Choroid plexus epithelial cell (primary cell): Measurements from ENCODE around the gene ANGPTL1.
"Not testable (repeated sequence)": the region's sequence is repeated elsewhere in the genome, so short reads cannot be mapped to it uniquely, and the experiment has no call there.

Experiments
- DNase-seq: peaks from one replicate; pipeline ENCODE4 v3.0.0-alpha.2; 2010; ENCODE audit warnings: low read depth
- H3K4me3 ChIP-seq: 2 replicates; pipeline ENCODE4 v1.5.1; 2011; ENCODE audit warnings: low read depth, mild to moderate bottlenecking, control low read depth, low read length, moderate library complexity
- TF ChIP-seq, protein P1 (sequence below): conservative IDR thresholded peaks from 2 replicates; pipeline ENCODE4 v1.5.1; 2011; ENCODE audit warnings: low read depth, mild to moderate bottlenecking, control low read depth, inconsistent platforms, low read length, moderate library complexity

Gene ANGPTL1

DNA sequence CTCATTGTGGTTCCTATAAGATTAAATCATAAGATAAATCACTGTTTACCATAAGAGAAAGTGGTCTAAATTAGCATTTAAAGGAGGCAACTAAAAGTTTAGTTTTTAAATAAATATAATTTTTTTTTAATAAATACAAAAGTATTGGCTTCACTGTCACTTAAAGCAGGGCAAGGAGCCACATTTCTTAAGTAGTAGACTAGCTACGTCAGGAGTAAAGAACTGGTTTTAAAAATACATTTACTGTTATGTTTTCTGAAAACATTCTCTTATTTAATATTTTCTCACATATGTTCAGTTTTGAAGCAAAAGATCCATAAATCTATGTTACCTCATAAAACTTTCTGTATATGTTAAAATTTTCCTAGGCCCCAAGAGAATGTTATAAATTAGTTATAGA is 2.2 kb downstream of the ANGPTL1 start:
- H3K4me3 ChIP-seq = peak overlapping the region; percentile 47
- no peak for DNase-seq
- TF ChIP-seq, protein P1, sequence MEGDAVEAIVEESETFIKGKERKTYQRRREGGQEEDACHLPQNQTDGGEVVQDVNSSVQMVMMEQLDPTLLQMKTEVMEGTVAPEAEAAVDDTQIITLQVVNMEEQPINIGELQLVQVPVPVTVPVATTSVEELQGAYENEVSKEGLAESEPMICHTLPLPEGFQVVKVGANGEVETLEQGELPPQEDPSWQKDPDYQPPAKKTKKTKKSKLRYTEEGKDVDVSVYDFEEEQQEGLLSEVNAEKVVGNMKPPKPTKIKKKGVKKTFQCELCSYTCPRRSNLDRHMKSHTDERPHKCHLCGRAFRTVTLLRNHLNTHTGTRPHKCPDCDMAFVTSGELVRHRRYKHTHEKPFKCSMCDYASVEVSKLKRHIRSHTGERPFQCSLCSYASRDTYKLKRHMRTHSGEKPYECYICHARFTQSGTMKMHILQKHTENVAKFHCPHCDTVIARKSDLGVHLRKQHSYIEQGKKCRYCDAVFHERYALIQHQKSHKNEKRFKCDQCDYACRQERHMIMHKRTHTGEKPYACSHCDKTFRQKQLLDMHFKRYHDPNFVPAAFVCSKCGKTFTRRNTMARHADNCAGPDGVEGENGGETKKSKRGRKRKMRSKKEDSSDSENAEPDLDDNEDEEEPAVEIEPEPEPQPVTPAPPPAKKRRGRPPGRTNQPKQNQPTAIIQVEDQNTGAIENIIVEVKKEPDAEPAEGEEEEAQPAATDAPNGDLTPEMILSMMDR = no peak

DNA sequence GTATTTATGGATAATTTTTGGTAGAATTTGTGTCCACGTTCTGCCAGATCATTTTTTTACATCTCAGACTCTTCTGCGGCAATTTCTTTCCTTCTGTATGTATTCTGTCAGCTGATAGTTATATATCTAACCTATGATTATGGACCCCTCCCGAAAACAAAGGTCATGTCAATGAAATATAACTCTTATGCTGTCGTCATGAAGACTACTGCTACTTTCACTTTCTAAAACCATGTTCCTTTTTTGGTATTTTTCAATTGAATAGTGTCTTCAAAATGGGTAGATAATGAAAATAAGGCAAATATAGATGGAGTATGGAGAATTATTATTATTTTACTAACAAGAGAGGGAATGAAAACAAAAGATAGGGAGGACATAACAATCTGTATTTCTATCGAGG is 3.2 kb downstream of the ANGPTL1 start:
- peak; percentile 64 for DNase-seq
- peak overlapping the region; percentile 39 for H3K4me3 ChIP-seq

DNA sequence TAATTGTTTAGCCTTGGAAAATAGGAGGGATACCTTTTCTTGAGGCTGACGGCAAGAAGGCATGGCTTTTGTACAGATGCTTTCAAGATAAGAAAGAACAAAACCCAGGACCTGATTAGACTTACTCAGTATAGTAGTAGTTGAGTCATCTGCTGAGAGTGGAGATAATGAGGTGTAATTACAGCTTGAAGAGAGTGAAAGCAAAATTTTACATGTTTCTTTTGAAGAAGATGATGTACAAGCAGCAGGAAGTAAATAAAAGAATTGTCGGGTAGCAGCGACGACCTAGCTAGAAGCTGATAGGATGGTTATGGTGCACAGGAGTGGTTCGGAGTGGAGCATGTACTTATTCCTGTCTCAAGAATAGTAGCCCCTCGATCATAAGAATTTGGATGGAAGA is 6.6 kb downstream of the ANGPTL1 start:
- no peak overlapping the region for H3K4me3 ChIP-seq
- DNase-seq = no peak
- TF ChIP-seq, protein P1 = no peak

More for the DNA sequence above, 3.2 kb downstream of the ANGPTL1 start:
- TF ChIP-seq, protein P1 = no peak

DNA sequence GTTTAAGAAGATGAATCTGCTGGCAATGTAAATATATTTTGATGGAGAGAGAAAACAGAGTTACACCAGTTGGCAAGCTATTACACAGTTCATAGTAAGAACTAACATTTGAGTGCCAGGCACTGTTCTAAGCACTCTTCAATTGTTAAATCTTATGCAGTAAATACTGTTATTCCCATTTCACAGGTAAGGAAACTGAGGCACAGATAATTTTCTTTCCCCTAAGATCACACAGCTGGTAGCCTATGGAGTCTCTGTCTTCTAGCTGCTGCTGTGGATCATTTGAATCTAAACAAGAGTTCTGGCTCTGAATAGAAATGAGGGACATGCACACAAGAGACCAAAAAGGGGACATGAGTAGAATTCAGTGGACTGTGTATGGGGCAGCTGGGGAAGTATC is 8.0 kb downstream of the ANGPTL1 start:
- TF ChIP-seq, protein P1 = no peak
- no peak overlapping the region for H3K4me3 ChIP-seq
- no peak for DNase-seq

DNA sequence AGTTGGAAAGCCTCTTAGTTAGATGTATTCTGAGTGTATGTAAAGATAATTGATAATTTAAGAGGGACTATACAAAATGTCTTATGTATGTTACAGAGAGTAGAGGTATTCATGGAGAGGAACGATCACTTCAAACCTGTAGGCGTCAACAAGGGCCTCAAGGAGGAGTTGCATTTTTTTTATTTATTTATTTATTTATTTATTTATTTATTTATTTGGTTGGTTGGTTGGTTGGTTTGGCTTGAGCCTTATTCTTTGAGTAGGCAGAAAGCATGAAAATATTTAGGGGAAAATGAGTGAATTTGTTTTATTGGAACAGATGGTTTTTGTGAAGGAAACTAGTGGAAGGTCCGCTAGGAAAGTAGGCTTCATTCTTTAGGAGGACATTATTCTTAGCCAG is 8.5 kb downstream of the ANGPTL1 start:
- no peak for DNase-seq
- no peak overlapping the region for H3K4me3 ChIP-seq
- TF ChIP-seq, protein P1 = no peak

- no peak overlapping the region for H3K4me3 ChIP-seq
- TF ChIP-seq, protein P1 = no peak
- DNase-seq = no peak
Measured at GRCh38 chr1:178857126-178857525, 13.8 kb downstream of the ANGPTL1 start.

- TF ChIP-seq, protein P1 = no peak
- no peak overlapping the region for H3K4me3 ChIP-seq
- DNase-seq = no peak
Measured at GRCh38 chr1:178849918-178850317, 21.0 kb downstream of the ANGPTL1 start.

DNA sequence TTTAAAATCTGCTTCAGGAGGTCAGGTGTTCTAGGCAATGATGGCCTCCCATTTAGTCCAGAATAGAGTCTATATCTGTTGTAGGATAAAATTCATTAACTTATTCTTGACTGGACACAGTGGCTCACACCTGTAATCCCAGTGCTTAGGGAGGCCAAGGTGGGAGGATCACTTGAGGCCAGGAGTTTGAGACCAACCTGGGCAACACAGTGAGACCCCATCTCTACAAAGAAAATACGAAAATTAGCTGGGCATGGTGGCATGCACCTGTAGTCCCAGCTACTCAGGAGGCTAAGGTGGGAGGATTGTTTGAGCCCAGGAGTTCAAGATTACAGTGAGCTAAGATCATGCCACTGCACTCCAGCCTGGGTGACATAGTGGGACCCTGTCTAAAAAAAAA is 23.0 kb downstream of the ANGPTL1 start:
- not testable (repeated sequence) for H3K4me3 ChIP-seq, DNase-seq
